Liver (tissue), 9 donors: ENCODE results near the gene SLC22A6. TPM values are rescaled to one million over a fixed set of nuclear protein-coding genes. Genes with fewer than 3 reads are reported as not detected.

ENCODE experiments used
- DNase-seq: peaks from one replicate; pipeline ENCODE4 v3.0.0-alpha.2; 2017; ENCODE audit warnings: low spot score
- H3K27ac ChIP-seq, 2 donors: one replicate each; pipeline ENCODE4 v1.7.0; 2013; ENCODE audit warnings: inconsistent platforms in 2 of 2, low read length in 2 of 2, control low read depth in 1 of 2, low read depth in 1 of 2, mild to moderate bottlenecking in 1 of 2
- H3K27me3 ChIP-seq, 4 donors: one replicate each; pipeline versions ENCODE4 v1.6.1 to v1.7.0; 2013; ENCODE audit warnings: low read length in 3 of 4, inconsistent platforms in 1 of 4, mild to moderate bottlenecking in 1 of 4, moderate library complexity in 1 of 4; ENCODE audit not compliant: control insufficient read depth in 4 of 4, insufficient read depth in 4 of 4
- H3K36me3 ChIP-seq, 4 donors: one replicate each; pipeline versions ENCODE4 v1.6.1 to v1.7.0; 2013; ENCODE audit warnings: low read length in 3 of 4, mild to moderate bottlenecking in 3 of 4, low read depth in 1 of 4, moderate library complexity in 1 of 4; ENCODE audit not compliant: control insufficient read depth in 4 of 4, insufficient read depth in 3 of 4
- H3K4me1 ChIP-seq, 4 donors: one replicate each; pipeline versions ENCODE4 v1.6.1 to v1.7.0; 2013; ENCODE audit warnings: low read length in 3 of 4, mild to moderate bottlenecking in 3 of 4, moderate library complexity in 1 of 4; ENCODE audit not compliant: control insufficient read depth in 4 of 4, insufficient read depth in 4 of 4
- H3K4me3 ChIP-seq, 3 donors: one replicate each; pipeline versions ENCODE4 v1.6.1 to v1.7.0; 2013; ENCODE audit warnings: low read length in 3 of 3, control low read depth in 1 of 3, low read depth in 1 of 3, mild to moderate bottlenecking in 1 of 3
- H3K9ac ChIP-seq, 2 donors: one replicate each; pipeline ENCODE4 v1.7.0; 2013; ENCODE audit warnings: low read length in 2 of 2, mild to moderate bottlenecking in 2 of 2, moderate library complexity in 2 of 2, control low read depth in 1 of 2, low read depth in 1 of 2
- H3K9me3 ChIP-seq, 4 donors: one replicate each; pipeline versions ENCODE4 v1.6.1 to v1.7.0; 2013; ENCODE audit warnings: low read length in 3 of 4; ENCODE audit not compliant: control insufficient read depth in 4 of 4
- EGR1 ChIP-seq, 2 donors: IDR thresholded peaks; 2 replicates each; pipeline ENCODE4 v1.6.1; 2016 to 2018; ENCODE audit warnings: antibody characterized with exemption in 2 of 2, low read depth in 2 of 2
- FOXA1 ChIP-seq: IDR thresholded peaks from 2 replicates; pipeline ENCODE4 v1.6.1; 2016; ENCODE audit warnings: antibody characterized with exemption
- FOXA2 ChIP-seq: IDR thresholded peaks from 2 replicates; pipeline ENCODE4 v1.6.1; 2016; ENCODE audit warnings: antibody characterized with exemption
- GABPA ChIP-seq, 2 donors: IDR thresholded peaks in 1 of 2; conservative IDR thresholded peaks in 1 of 2; 2 replicates each; pipeline ENCODE4 v1.6.1; 2016; ENCODE audit warnings: antibody characterized with exemption in 2 of 2, mild to moderate bottlenecking in 1 of 2, moderate library complexity in 1 of 2
- HNF4A ChIP-seq, 2 donors: conservative IDR thresholded peaks; 2 replicates each; pipeline ENCODE4 v1.6.1; 2016; ENCODE audit warnings: antibody characterized with exemption in 2 of 2, mild to moderate bottlenecking in 2 of 2
- HNF4G ChIP-seq: IDR thresholded peaks from 2 replicates; pipeline ENCODE4 v1.6.1; 2016; ENCODE audit warnings: antibody characterized with exemption
- JUND ChIP-seq, 2 donors: IDR thresholded peaks; 2 replicates each; pipeline ENCODE4 v1.6.1; 2016; ENCODE audit warnings: antibody characterized with exemption in 2 of 2
- MAX ChIP-seq: IDR thresholded peaks from 2 replicates; pipeline ENCODE4 v1.6.1; 2016; ENCODE audit warnings: antibody characterized with exemption
- NR2F2 ChIP-seq: IDR thresholded peaks from 2 replicates; pipeline ENCODE4 v1.6.1; 2016; ENCODE audit warnings: antibody characterized with exemption
- RAD21 ChIP-seq, 2 donors: IDR thresholded peaks; 2 replicates each; pipeline ENCODE4 v1.6.1; 2016; ENCODE audit warnings: antibody characterized with exemption in 2 of 2, mild to moderate bottlenecking in 2 of 2
- REST ChIP-seq: IDR thresholded peaks from 2 replicates; pipeline ENCODE4 v1.6.1; 2016; ENCODE audit warnings: antibody characterized with exemption, mild to moderate bottlenecking
- RXRA ChIP-seq, 2 donors: IDR thresholded peaks; 2 replicates each; pipeline ENCODE4 v1.6.1; 2017 to 2018; ENCODE audit warnings: antibody characterized with exemption in 2 of 2, mild to moderate bottlenecking in 1 of 2
- SP1 ChIP-seq: IDR thresholded peaks from 2 replicates; pipeline ENCODE4 v1.6.1; 2018; ENCODE audit warnings: antibody characterized with exemption, mild to moderate bottlenecking
- TAF1 ChIP-seq: conservative IDR thresholded peaks from 2 replicates; pipeline ENCODE4 v1.6.1; 2016; ENCODE audit warnings: antibody characterized with exemption, mild to moderate bottlenecking
- YY1 ChIP-seq: IDR thresholded peaks from 2 replicates; pipeline ENCODE4 v1.6.1; 2016; ENCODE audit warnings: antibody characterized with exemption, mild to moderate bottlenecking
- ZBTB33 ChIP-seq: IDR thresholded peaks from 2 replicates; pipeline ENCODE4 v1.6.1; 2016; ENCODE audit warnings: antibody characterized with exemption
- WGBS: extraction: QIAGEN DNeasy Blood & Tissue Kit; methylation state at CpG from one replicate; pipeline ENCODE4 v1.1.7; 2013; 5-methylcytosine and 5-hydroxymethylcytosine counted together
- polyA plus RNA-seq, 2 donors: library from polyadenylated mRNA; stranded (reverse) in 1 of 2; unstranded in 1 of 2; fragments of 200-250 nt in 1 of 2; fragments of >200 nt in 1 of 2; fragmentation: Nextera tagmentation in 1 of 2; extraction: Ambion mirVana in 1 of 2; gene quantifications; one replicate each; pipeline versions ENCODE4 v1.2.1 to v1.2.3, GENCODE V29; 2013 to 2015
- total RNA-seq, 2 donors: library from RNA; depleted of rRNA; stranded (reverse); fragments of >200 nt; gene quantifications; one replicate each; pipeline ENCODE4 v1.2.3, GENCODE V29; 2014
- TF ChIP-seq, protein P1 (sequence below): fragments of 150-350 bp; IDR thresholded peaks from 2 replicates; pipeline ENCODE4 v1.5.1; 2017; ENCODE audit warnings: improper control_type of control experiment, low read depth, low read length; ENCODE audit not compliant: missing input control
- TF ChIP-seq, protein P2 (sequence below): IDR thresholded peaks from 2 replicates; pipeline ENCODE4 v1.6.1; 2016; ENCODE audit warnings: antibody characterized with exemption
- donor health status: healthy.
- donor health status: healthy.
- donor health status: healthy.
- donor health status: healthy.
- donor health status: healthy.

Gene SLC22A6
- total and polyA plus RNA-seq, 4 donors, result not detected

DNA sequence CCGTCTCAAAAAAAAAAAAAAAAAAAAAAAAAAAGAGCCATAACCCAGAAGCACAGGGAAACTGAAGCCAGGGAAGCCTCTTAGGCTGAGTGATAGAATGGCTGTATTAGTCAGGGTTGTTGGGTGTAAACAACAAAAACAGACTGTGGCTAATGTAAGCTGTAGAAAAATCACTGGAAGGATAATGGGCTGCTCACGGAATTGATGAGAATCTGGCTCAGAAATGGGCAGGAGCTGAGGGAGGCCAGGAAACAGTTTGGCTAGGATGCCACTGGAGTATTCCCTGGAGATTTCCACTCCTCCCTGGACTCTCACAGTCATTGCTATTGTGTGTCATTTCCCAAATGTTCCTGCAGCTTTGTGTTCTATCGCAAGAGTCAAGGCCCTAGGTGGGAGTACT, 22.4 kb downstream of the SLC22A6 start:
- Histone ChIP-seq H3K4me3 (no peak overlapping the region), H3K36me3 (no peaks in the 10 kb centered on the region), H3K9ac (no peak overlapping the region), H3K27me3 (peaks cover 0 to 4% (median 0%) of the 10 kb centered on the region in 4 donors), H3K27ac (no peak overlapping the region), H3K4me1 (no peaks in the 10 kb centered on the region), H3K9me3 (no peaks in the 10 kb centered on the region)
- no peak for DNase-seq
- WGBS, result 86% methylated on average over 3 of the region's 3 CpGs
- TF ChIP-seq EGR1 (IDR thresholded peaks at IDR 0.05; ENCODE audit: low read depth in 2 of 2) (no peak), YY1 (no peak), TAF1 (no peak), JUND (IDR thresholded peaks at IDR 0.05) (no peak), MAX (no peak), NR2F2 (no peak), ZBTB33 (no peak), RXRA (IDR thresholded peaks at IDR 0.05) (no peak), REST (no peak), FOXA2 (no peak), HNF4G (no peak), FOXA1 (no peak), GABPA (IDR thresholded peaks at IDR 0.05 in 1 of 2, conservative IDR thresholded peaks at IDR 0.05 in 1 of 2) (no peak), SP1 (no peak), RAD21 (IDR thresholded peaks at IDR 0.05) (no peak), HNF4A (conservative IDR thresholded peaks at IDR 0.05) (no peak)
- TF ChIP-seq, protein P1, sequence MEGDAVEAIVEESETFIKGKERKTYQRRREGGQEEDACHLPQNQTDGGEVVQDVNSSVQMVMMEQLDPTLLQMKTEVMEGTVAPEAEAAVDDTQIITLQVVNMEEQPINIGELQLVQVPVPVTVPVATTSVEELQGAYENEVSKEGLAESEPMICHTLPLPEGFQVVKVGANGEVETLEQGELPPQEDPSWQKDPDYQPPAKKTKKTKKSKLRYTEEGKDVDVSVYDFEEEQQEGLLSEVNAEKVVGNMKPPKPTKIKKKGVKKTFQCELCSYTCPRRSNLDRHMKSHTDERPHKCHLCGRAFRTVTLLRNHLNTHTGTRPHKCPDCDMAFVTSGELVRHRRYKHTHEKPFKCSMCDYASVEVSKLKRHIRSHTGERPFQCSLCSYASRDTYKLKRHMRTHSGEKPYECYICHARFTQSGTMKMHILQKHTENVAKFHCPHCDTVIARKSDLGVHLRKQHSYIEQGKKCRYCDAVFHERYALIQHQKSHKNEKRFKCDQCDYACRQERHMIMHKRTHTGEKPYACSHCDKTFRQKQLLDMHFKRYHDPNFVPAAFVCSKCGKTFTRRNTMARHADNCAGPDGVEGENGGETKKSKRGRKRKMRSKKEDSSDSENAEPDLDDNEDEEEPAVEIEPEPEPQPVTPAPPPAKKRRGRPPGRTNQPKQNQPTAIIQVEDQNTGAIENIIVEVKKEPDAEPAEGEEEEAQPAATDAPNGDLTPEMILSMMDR, result no peak
- TF ChIP-seq, protein P2, sequence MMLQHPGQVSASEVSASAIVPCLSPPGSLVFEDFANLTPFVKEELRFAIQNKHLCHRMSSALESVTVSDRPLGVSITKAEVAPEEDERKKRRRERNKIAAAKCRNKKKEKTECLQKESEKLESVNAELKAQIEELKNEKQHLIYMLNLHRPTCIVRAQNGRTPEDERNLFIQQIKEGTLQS, result no peak
